H9 (cell line): ENCODE measurements around the gene GRIA1. TPM values are rescaled to one million over a fixed set of nuclear protein-coding genes. Genes with fewer than 3 reads are reported as not detected.
A peak's percentile ranks its signal among the peaks of the same experiment; 100 is the strongest.

Experiments used
- DNase-seq: peaks from one replicate; pipeline ENCODE4 v3.0.0-alpha.2; 2017
- H2AFZ ChIP-seq: one replicate; pipeline ENCODE4 v1.6.1; 2013; ENCODE audit warnings: mild to moderate bottlenecking, low read length, control low read depth, moderate library complexity
- H2AK5ac ChIP-seq: 2 replicates; pipeline ENCODE4 v1.6.1; 2013; ENCODE audit warnings: low read length, control low read depth, mixed read lengths; ENCODE audit not compliant: insufficient read length
- H2BK120ac ChIP-seq: one replicate; pipeline ENCODE4 v1.6.1; 2013; ENCODE audit warnings: low read depth, mild to moderate bottlenecking, low read length, control low read depth, inconsistent platforms; ENCODE audit not compliant: poor library complexity, severe bottlenecking
- H2BK12ac ChIP-seq: 2 replicates; pipeline ENCODE4 v1.6.1; 2013; ENCODE audit warnings: low read length, control low read depth, mixed read lengths, low read depth; ENCODE audit not compliant: insufficient read length
- H2BK15ac ChIP-seq: 2 replicates; pipeline ENCODE4 v1.6.1; 2013; ENCODE audit warnings: low read depth, low read length, control low read depth
- H2BK20ac ChIP-seq: one replicate; pipeline ENCODE4 v1.6.1; 2013; ENCODE audit warnings: low read depth, mild to moderate bottlenecking, low read length, control low read depth, inconsistent platforms; ENCODE audit not compliant: poor library complexity, severe bottlenecking
- H2BK5ac ChIP-seq: 2 replicates; pipeline ENCODE4 v1.6.1; 2013; ENCODE audit warnings: low read length, control low read depth, mixed read lengths; ENCODE audit not compliant: insufficient read length
- H3K14ac ChIP-seq: 2 replicates; pipeline ENCODE4 v1.6.1; 2013; ENCODE audit warnings: low read length, control low read depth; ENCODE audit not compliant: insufficient read depth
- H3K18ac ChIP-seq: 2 replicates; pipeline ENCODE4 v1.6.1; 2013; ENCODE audit warnings: low read depth, mild to moderate bottlenecking, mixed read lengths, low read length, control low read depth; ENCODE audit not compliant: insufficient read length
- H3K23ac ChIP-seq: 2 replicates; pipeline ENCODE4 v1.6.1; 2013; ENCODE audit warnings: low read length, control low read depth, mixed read lengths, low read depth; ENCODE audit not compliant: insufficient read length
- H3K23me2 ChIP-seq: 2 replicates; pipeline ENCODE4 v1.6.1; 2013; ENCODE audit warnings: low read depth, mild to moderate bottlenecking, mixed read lengths, low read length, control low read depth; ENCODE audit not compliant: insufficient read length, poor library complexity, severe bottlenecking
- H3K27ac ChIP-seq: 2 replicates; pipeline ENCODE4 v1.5.1; 2013; ENCODE audit warnings: low read length, control low read depth, mixed read lengths, low read depth; ENCODE audit not compliant: insufficient read length
- H3K27me3 ChIP-seq: 2 replicates; pipeline ENCODE4 v1.6.1; 2013; ENCODE audit warnings: low read length, control low read depth, inconsistent platforms; ENCODE audit not compliant: insufficient read depth
- H3K4ac ChIP-seq: 2 replicates; pipeline ENCODE4 v1.6.1; 2013; ENCODE audit warnings: low read depth, mild to moderate bottlenecking, control low read depth, inconsistent platforms, low read length, moderate library complexity
- H3K4me1 ChIP-seq: 2 replicates; pipeline ENCODE4 v1.6.1; 2013; ENCODE audit warnings: low read length, control low read depth, inconsistent platforms; ENCODE audit not compliant: insufficient read depth
- H3K4me2 ChIP-seq: 2 replicates; pipeline ENCODE4 v1.6.1; 2013; ENCODE audit warnings: low read length, control low read depth, mixed read lengths; ENCODE audit not compliant: insufficient read length, insufficient read depth
- H3K56ac ChIP-seq: 2 replicates; pipeline ENCODE4 v1.6.1; 2013; ENCODE audit warnings: low read depth, mild to moderate bottlenecking, mixed read lengths, low read length, control low read depth; ENCODE audit not compliant: insufficient read length
- H3K79me1 ChIP-seq: 2 replicates; pipeline ENCODE4 v1.6.1; 2013; ENCODE audit warnings: low read depth, mild to moderate bottlenecking, moderate library complexity, low read length, control low read depth, inconsistent platforms; ENCODE audit not compliant: insufficient read depth, poor library complexity, severe bottlenecking
- H3K79me2 ChIP-seq: 2 replicates; pipeline ENCODE4 v1.6.1; 2013; ENCODE audit warnings: low read length, control low read depth, inconsistent platforms; ENCODE audit not compliant: insufficient read depth
- H3K9ac ChIP-seq: 2 replicates; pipeline ENCODE4 v1.6.1; 2013; ENCODE audit warnings: low read length, control low read depth, mixed read lengths; ENCODE audit not compliant: insufficient read length; ENCODE audit errors: extremely low read depth
- H3K9me3 ChIP-seq: one replicate; pipeline ENCODE4 v1.6.1; 2013; ENCODE audit warnings: low read depth, low read length, inconsistent platforms; ENCODE audit not compliant: control insufficient read depth
- H3T11ph ChIP-seq: one replicate; pipeline ENCODE4 v1.6.1; 2013; ENCODE audit warnings: mild to moderate bottlenecking, low read length, control low read depth, inconsistent platforms
- H4K20me1 ChIP-seq: one replicate; pipeline ENCODE4 v1.6.1; 2013; ENCODE audit not compliant: control insufficient read depth, insufficient read length, insufficient read depth
- H4K5ac ChIP-seq: 2 replicates; pipeline ENCODE4 v1.6.1; 2013; ENCODE audit warnings: low read depth, mild to moderate bottlenecking, mixed read lengths, low read length, control low read depth; ENCODE audit not compliant: insufficient read length
- H4K8ac ChIP-seq: replicated peaks from 2 replicates; pipeline ENCODE4 v1.6.1; 2013; ENCODE audit warnings: low read length, control low read depth, mixed read lengths, low read depth; ENCODE audit not compliant: insufficient read length
- H4K91ac ChIP-seq: 2 replicates; pipeline ENCODE4 v1.6.1; 2013; ENCODE audit warnings: low read depth, mild to moderate bottlenecking, moderate library complexity, mixed read lengths, low read length, control low read depth; ENCODE audit not compliant: insufficient read length
- H3K27ac Mint-ChIP-seq, 3 experiments: 2 replicates in 2 of 3; 3 replicates in 1 of 3; pipeline ENCODE4 v1.8.0; 2020 to 2021; ENCODE audit warnings: mixed read lengths in 3 of 3, mild to moderate bottlenecking in 1 of 3, moderate library complexity in 1 of 3
- H3K27me3 Mint-ChIP-seq: 2 replicates; pipeline ENCODE4 v1.8.0; 2021; ENCODE audit warnings: low read depth, mild to moderate bottlenecking, moderate library complexity, mixed read lengths
- H3K36me3 Mint-ChIP-seq, 3 experiments: 2 replicates in 2 of 3; 3 replicates in 1 of 3; pipeline ENCODE4 v1.8.0; 2020 to 2021; ENCODE audit warnings: low read depth in 3 of 3, mixed read lengths in 3 of 3; ENCODE audit not compliant: insufficient read depth in 1 of 3
- H3K4me1 Mint-ChIP-seq, 2 experiments: 2 replicates each; pipeline ENCODE4 v1.8.0; 2020; ENCODE audit warnings: mixed read lengths in 2 of 2
- H3K4me3 Mint-ChIP-seq, 2 experiments: 2 replicates in 1 of 2; 3 replicates in 1 of 2; pipeline ENCODE4 v1.8.0; 2020 to 2021; ENCODE audit warnings: mild to moderate bottlenecking in 2 of 2, mixed read lengths in 2 of 2, moderate library complexity in 1 of 2
- H3K9me3 Mint-ChIP-seq, 2 experiments: 2 replicates in 1 of 2; 3 replicates in 1 of 2; pipeline ENCODE4 v1.8.0; 2020; ENCODE audit warnings: mild to moderate bottlenecking in 2 of 2, mixed read lengths in 2 of 2, moderate library complexity in 1 of 2
- CTCF ChIP-seq: fragments of 200-600 bp; sonication (generic); conservative IDR thresholded peaks from 3 replicates; pipeline ENCODE4 v1.8.0; 2021; ENCODE audit warnings: antibody characterized with exemption, mild to moderate bottlenecking
- WGBS: extraction: QIAGEN DNeasy Blood & Tissue Kit; methylation state at CpG from one replicate; pipeline ENCODE4 v1.1.7; 2013; ENCODE audit warnings: missing lambda C conversion rate, low lambda C conversion rate, mixed read lengths; ENCODE audit not compliant: insufficient read length; ENCODE audit errors: extremely low coverage; 5-methylcytosine and 5-hydroxymethylcytosine counted together
- total RNA-seq: library from RNA; stranded (reverse); gene quantifications from 2 replicates; pipeline ENCODE4 v1.2.1, GENCODE V29; 2021

Gene GRIA1
- total RNA-seq, 1 experiment from 2014 or later, result 0.52 TPM

GRCh38 chr5:153831973-153832372, 341.5 kb downstream of the GRIA1 start:
- no peak overlapping the region for H4K91ac ChIP-seq
- H3K4me2 ChIP-seq, result no peak overlapping the region
- peak overlapping the region; percentile 86 for H2AFZ ChIP-seq
- no peak overlapping the region for H3K23ac ChIP-seq
- H3K4ac ChIP-seq, result no peak overlapping the region
- H2BK12ac ChIP-seq, result no peak overlapping the region
- no peak overlapping the region for H3K27ac Mint-ChIP-seq
- no peak overlapping the region for H3K14ac ChIP-seq
- H3K23me2 ChIP-seq, result no peaks in the 10 kb centered on the region
- no peak overlapping the region for H3T11ph ChIP-seq
- no peaks in the 10 kb centered on the region for H3K4me1 ChIP-seq
- no peaks in the 10 kb centered on the region for H3K36me3 Mint-ChIP-seq
- TF ChIP-seq CTCF, result no peak
- H2AK5ac ChIP-seq, result no peak overlapping the region
- H2BK20ac ChIP-seq, result no peak overlapping the region
- no peaks in the 10 kb centered on the region; the same call in 1 of the 2 replicates for H3K27me3 Mint-ChIP-seq
- no peak overlapping the region for H2BK15ac ChIP-seq
- no peak for DNase-seq
- no peak overlapping the region for H2BK120ac ChIP-seq
- no peak overlapping the region for H3K27ac ChIP-seq
- H4K20me1 ChIP-seq, result no peaks in the 10 kb centered on the region
- no CpG with 5 or more reads among the region's 2 CpGs for WGBS
- no peak overlapping the region for H3K9ac ChIP-seq
- no peak overlapping the region for H3K56ac ChIP-seq
- H3K4me1 Mint-ChIP-seq, result peaks cover 11 to 12% of the 10 kb centered on the region in 2 experiments
- H4K8ac ChIP-seq, result no peak overlapping the region
- H3K4me3 Mint-ChIP-seq, result no peak overlapping the region
- H3K79me2 ChIP-seq, result no peaks in the 10 kb centered on the region
- no peak overlapping the region for H3K18ac ChIP-seq
- no peak overlapping the region for H4K5ac ChIP-seq
- no peaks in the 10 kb centered on the region for H3K79me1 ChIP-seq
- H3K9me3 Mint-ChIP-seq, result no peaks in the 10 kb centered on the region
- H3K9me3 ChIP-seq, result no peaks in the 10 kb centered on the region
- no peaks in the 10 kb centered on the region for H3K27me3 ChIP-seq
- no peak overlapping the region for H2BK5ac ChIP-seq
